CD4-positive, alpha-beta T cell treated with Interleukin-21 for 1 hour (primary cell): ENCODE measurements around the gene COL5A1.
"Not testable (repeated sequence)": the region's sequence is repeated elsewhere in the genome, so short reads cannot be mapped to it uniquely, and the experiment has no call there.

ENCODE experiments used
- DNase-seq: peaks from one replicate; pipeline ENCODE4 v3.0.0-alpha.2; 2020

The COL5A1 gene

DNA sequence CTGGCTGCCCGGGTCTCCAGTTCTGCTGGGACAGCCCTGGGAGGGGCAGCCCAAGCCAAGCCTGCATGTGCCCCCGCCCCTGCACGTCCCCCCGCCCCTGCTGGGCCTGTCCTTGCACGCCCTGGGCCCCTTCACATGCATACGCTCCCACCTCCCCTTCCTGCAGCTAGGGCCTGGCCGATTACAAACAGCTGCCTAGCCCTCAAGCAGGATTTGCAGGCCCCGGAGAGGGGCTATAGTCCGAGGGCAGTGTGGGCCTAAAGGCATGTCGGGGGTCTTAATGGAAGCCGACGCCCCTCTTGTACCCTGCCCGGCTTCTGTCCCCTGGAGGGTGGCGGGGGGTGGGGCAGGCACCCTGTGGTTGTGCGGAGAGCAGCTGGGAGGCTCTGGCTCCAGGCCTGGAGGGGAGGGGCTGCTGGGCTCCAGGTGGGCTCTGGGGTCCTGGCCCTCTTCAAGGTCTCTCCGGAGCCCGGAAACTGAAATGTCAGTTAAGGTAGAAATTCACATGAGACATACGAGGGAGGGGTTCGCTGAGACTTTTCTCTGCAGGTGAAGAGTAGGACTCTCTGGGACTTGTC, 16.9 kb downstream of the COL5A1 start:
- no peak for DNase-seq

DNA sequence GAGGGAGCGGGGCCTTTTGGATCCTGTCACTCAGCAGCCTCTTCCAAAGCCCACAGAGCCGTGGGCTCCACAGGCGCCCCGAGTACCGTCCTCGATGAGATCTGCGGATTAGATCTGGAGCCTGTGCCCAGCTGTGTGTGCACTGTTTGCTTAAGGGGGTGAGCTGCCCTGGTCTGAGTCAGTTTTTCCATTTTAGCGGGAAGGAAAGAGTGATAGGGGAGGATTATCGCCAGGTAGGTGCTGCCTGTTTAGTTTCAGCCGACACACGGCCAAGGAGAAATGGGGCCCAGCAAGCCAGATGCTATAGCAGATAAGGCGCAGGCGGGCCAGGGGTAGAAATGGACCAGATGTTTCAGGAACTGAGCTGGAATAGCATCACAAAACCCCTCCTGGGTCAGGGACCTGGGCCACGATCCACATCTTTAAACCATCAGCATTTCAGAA, 18.1 kb downstream of the COL5A1 start:
- no peak for DNase-seq

DNA sequence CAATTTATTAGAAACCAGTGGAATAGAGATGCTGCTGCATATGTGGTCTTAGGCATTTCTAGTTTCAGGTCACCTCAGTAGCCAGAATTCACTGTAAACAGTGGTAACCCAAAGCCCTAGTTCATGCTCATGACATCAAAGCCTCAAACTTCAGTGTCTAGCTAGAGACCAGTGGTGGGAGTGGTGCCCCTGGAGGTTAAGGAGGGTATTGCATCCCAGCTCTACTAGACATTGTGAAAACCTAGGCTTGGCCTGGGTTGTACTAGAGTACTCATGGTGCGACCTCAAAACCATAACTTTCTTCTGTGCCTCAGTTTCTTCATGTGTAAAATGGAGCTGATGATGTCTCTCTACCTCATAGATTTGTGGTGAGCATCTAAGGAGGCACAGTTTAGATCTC, 18.8 kb downstream of the COL5A1 start:
- no peak for DNase-seq

DNA sequence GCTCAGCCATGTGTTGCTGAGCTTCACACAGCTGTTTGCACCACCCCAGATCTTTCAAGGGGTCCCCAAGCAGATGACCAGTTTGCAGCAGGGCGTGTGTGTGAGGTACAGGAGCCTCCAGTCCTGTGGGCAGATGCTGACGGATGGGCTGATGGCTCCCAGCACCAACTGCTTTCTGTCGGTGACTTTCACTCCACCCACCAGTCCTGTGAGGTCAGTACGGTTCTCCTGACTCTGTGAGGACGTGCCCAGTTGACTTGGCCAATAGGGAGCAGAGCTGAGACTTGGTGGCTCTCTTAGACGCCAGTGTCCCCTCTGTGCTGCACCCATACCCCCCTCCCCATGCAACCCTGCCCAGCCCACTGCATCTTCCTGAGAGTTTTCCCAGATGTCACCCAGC, 19.7 kb downstream of the COL5A1 start:
- no peak for DNase-seq

DNA sequence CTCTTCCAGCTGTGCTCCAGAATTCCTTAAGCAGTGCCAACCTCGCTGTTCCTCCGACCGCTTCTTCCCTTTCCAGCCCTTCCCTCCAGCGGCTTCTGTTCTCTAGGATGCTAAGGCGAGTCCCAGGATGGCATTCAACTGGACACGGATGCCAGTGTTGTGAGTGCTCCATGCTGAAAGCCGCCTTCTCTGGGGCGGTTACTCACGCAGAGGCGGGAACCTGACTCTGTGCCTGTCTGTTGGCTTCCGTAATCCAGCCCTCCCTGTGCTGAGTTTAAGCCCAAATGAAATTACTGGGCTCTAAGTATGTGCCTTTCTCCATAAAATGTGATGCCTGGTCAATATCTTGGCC, 20.2 kb downstream of the COL5A1 start:
- no peak for DNase-seq

DNA sequence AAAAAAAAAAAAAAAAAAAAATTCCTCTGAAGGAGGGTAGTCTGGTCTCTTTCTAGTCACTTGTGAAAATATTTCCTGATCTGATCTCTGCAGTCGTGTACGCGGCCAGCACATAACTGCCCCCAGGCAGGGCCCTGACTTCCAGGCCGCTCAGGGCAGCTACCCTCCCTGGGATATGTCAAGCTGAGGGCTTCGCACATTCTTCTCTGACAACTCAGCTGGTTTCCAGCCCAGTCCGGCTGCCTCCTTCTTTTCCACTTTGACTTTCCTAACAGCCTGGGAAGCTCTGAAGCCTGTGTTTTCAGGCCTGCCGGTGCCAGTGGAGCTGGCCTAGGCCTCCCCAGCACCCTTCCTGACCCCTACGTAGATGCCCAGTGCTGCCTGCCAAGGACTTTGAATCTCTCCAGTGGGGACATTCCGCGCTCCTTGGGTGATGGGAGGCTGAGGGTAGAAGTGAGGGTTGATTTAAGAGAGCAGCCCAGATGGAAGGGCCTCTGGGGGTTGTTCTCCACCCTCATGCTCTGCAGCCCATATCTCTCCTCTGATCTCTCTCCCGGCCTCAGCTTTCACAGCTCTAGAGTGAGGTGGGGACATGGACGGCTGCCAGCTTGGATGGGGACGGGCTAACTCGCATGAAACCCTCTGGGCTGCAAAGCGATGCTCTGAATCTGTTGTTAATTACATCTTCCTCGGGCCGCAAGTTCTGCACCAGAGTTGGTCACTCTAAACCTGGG, 20.7 kb downstream of the COL5A1 start:
- DNase-seq: no peak

DNA sequence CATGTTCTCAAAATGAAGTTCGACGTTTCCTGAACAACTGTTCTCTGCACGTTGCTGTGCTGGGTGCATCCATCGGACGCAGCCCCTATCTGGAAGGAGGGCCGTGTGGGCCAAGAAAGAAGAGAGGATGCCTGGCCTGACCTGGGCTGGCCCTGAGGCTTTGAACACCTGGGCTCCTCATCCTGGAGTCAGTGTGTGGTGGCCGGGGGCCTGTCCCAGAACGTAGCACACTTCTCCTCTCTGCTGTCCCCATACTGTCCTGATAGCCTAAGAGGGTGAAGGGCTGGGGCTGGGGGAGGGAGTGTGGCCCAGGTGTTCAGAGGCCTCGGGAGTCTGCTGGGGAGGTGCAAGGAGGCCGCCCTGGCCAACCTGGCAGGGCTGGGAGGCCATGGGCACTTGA, 21.5 kb downstream of the COL5A1 start:
- no peak for DNase-seq

DNA sequence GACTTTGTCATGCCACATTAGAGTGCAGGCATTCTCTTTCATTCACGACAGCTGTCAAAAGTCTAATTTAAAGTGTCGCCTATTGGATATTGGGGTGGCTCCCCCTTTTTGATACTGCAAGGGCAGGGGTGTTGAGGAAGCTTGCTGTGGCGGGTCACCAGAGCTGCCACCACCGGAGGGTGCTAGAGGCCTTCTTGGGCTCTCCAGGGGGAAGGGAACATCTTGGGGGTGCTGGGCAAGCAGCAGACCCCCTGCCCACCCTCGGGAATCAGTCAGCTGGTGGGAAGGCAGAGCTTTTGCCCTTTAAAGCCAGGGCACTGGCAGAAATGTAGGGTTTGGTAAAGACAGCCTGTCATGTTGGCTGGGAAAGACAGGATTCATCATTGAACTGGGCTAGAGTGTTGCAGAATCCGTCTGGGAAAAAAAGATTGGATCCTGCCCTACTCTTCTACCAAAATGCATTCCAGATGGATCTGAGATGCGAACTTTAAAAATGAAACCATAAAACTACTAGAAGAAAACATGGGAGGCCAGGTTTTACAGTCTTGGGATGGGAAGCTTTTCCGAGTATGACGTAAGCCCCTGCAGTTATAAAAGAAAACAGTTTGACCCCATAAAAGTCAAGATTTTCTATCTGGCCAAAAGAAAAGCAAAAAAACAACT, 22.3 kb downstream of the COL5A1 start:
- DNase-seq: no peak

DNA sequence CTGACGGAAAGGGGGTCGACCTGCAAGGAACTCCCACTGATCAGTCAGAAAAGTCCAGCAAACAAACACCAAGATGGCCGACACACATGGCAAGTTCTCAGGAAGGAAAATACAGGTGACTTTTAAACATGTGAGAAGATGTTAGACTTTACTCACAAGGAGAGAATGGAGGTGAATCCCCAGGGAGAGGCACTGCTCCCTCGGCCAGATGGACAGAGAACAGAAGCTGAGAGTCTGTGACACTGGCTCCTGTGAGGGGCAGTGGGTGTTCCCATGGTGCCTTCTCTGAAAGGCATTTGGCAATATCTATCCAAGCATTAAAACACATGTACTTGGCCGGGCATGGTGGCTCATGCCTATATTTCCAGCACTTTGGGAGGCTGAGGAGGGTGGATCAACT, 22.8 kb downstream of the COL5A1 start:
- no peak for DNase-seq

DNA sequence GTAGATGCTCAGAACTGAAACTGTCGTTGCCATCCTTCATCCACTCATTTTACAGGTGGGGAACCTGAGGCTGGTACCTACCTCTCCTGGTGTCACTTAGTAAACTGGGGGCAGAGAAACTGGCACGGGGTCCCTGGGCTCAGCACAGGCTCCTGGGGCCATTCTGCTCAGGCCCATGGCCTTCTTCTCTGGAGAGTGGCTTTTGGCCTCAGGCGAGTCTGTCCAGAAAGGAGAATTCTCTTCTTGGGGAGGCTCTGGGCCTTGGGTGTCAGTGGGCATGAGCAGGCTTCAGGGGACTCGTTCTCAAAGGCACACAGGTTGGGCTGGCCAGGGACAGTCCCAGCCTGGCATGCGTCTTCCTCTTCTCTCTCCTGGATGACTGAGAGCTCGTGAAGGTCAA, 24.6 kb downstream of the COL5A1 start:
- DNase-seq: no peak

DNA sequence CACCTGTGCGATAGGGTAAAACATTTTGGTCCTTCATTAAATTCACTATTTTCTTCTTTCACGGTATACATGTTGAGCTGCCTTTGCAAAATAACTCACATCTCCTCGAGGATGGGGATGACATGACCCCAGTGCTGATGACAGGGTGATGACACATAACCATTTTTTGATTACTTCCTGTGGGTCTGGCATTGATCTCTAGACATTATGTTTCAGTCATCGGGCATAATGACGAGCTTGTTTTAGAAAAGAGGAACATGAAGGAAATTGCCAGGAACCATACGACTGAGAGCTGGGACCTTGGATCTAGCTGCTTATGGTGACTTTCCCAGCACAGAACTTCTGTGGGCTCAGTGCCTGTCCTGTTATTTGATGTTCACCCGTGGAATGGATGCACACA, 25.2 kb downstream of the COL5A1 start:
- DNase-seq: no peak

DNA sequence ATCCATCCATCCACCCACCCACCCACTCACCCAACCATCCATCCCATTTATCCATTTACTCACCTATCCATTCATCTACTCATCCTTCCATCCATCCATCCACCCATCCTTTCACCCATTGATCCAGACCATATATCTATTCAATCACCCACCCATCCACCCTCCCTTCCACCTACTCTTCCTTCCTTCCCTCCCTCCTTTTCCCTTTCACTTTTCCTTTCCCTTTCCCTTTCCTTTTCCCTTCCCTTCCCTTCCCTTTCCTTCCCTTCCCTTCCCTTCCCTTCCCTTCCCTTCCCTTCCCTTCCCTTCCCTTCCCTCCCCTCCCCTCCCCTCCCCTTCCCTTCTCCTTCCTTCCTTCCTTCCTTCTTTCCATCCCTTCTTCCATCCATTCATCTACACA, 27.4 kb downstream of the COL5A1 start:
- not testable (repeated sequence) for DNase-seq

DNA sequence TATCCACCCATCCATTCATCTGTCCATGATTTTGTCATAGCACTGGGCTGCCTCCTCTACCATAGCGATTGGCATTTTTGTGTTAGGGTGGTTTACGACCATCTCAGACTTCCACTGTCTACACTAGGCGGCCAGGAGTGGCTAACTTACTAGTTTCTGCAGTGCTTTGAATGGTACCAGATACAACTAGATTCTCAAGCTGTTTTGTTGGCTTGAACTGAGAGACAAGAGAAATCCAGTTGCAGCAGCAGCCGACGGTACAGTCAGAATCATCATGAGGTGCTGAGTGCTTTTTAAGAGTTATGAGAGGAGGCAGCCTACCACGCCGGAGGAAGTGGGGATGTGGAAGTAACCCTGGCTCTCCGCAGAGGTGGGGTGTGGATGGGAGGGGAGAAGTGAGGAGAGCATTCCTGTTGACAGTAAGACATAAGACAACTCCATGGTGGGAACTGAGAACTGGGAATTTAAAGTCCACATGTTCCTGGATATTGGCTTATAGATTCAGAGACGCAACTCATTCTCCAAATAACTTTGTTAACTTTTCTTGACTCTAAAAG, 27.9 kb downstream of the COL5A1 start:
- DNase-seq: no peak

DNA sequence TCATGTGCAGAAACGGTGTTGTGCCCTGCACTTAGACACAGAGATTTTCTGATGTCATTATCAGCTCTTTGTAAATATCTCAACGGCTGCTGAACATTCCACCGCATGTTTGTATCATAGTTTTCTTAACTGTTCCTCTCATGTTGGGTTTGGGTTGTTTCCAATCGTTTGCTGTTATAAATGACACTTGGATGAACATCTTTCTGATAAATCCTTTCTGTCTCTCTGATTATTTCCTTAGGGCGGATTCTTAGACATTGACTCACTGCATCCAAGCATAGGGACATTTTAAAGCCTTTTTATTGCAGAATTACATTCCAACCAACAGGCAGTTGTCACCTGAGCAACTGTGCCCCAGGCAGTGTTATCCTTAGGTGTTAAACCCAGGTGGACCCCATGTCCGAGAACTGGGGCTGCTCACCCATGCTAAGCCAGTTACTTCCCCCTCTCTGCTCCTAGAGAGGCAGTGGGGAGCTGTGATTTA, 28.5 kb downstream of the COL5A1 start:
- no peak for DNase-seq

DNA sequence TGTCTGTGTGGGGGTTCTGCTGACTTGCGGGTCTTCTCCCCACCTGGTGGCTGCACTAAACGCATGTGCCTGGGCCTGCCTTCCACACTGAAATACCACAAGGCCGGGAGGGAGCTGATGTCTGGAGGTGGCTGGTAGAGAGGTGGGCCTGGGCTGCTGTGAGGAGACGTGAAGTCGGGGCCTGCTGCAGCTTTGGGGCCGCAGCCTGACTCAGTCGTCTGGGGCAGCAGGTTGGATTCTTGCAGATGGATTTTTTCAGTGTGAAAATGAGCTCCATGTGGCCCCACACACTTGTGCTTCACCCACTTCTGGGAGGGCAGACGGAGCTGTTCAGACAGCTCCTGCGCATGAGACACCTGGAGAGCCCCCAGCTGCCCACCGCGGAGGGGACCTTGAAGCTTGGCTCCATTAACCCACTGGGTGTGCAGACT, 29.3 kb downstream of the COL5A1 start:
- DNase-seq: no peak

DNA sequence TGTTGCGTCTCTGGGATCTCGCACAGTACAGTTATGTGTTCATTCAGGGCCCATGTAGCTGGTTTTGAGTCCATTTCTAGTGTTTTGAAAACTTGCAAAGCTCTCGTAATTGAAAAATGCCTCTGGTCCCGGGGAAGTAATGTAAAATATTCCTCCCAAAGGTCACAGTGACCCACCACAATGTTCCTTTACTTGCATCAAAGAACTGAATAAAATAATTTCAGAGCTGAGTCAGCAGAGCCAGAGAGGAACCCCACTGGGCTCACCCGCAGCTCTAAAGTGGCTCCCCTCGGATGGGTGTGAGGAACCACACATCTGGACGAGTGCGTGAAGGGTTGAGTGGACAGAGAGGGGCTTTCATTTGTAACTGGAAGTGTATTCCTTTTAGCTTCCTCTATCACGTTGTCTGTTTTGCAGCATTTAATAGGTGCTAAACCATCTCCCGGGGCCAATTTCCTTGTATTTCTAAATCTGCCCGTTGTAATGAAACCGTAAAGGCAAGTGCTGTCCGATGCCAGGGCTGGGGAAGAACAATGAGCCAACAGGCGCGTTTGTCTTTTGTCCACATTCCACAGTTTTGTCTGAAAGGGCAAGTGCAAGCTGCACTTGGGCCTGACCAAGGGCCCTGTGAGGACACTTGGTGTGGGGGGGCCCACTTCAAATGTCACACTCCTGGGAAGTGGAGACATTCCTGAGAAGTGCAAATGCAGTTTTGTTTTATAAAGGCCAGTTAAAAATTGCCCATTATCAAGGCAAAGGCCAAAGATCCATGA, 29.9 kb downstream of the COL5A1 start:
- DNase-seq: no peak

DNA sequence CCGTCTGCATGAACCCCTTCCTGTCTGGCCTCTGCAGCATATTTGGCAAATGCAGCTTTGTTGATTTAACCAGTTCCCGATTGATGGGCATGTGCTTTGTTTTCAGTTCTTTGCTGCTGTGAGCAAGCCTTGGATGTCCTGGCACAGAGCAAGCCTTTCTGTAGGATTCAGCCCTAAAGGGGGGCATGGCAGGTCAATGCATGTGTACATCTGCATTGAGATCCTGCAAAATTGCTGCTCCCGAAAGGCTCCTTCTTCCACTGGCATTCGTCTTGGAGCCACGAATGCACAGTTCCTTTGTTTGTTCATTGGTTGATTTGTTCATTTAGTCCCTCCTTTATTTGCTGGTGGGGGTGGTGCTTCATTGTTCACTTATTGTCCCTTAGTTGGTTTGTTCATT, 34.8 kb downstream of the COL5A1 start:
- no peak for DNase-seq

DNA sequence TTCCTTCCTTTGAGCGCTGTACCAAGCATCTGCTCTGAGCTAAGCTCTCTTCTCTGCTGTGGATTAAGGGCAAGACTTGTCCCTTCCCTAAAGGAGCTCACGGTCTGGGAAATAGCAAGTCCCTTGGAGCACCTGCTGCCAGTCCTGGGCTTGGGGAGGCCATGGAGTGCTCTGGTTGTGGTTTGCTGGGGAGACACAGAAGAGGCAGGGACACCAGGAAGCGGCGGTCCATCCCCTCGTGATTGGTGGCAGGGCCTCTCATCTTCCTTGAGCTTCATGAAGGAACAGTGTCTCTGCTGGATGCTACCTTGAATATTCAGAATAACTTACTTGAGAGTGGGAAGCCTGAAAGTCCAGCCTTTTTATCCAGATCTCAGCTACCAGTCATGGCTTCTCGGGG, 35.3 kb downstream of the COL5A1 start:
- no peak for DNase-seq

DNA sequence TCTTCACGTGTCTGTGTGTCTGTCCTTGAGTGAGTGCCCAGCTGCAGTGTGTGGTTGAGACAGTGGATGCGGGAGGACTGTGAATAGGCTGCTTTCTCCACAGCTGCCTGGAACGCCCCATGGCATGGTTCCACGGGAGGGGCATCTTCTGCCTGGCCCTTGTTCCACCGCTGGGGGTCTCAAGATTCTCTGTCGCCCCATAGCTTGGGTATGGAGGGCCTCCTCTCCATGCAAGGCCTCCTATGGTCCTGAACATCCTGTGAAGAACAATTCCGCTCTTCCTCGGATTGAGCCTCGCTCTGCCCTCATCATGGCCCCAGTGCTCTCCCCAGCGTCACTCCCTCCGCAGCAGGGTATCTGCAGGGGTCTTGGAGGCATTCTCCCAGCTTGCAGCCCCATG, 36.1 kb downstream of the COL5A1 start:
- DNase-seq: no peak

DNA sequence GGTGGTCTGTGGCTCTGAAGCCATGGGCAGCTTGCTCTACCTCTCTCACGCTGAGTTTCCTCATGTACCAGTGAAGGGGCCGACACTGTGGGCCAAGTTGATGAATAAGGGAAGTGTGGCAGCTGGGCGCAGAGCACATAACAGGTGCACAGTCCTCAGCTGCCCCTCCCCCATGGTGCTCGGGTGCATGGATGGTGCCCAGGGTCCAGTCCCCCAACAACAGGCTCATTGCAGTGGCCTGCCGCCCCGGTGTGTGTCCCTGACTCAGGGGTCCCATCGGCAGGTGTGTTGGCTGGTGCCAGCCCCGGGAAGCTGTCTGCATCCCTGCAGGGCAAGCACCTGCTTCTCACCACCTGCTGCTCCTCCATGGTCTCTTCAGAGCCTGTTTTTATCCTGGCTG, 36.6 kb downstream of the COL5A1 start:
- DNase-seq: no peak

DNA sequence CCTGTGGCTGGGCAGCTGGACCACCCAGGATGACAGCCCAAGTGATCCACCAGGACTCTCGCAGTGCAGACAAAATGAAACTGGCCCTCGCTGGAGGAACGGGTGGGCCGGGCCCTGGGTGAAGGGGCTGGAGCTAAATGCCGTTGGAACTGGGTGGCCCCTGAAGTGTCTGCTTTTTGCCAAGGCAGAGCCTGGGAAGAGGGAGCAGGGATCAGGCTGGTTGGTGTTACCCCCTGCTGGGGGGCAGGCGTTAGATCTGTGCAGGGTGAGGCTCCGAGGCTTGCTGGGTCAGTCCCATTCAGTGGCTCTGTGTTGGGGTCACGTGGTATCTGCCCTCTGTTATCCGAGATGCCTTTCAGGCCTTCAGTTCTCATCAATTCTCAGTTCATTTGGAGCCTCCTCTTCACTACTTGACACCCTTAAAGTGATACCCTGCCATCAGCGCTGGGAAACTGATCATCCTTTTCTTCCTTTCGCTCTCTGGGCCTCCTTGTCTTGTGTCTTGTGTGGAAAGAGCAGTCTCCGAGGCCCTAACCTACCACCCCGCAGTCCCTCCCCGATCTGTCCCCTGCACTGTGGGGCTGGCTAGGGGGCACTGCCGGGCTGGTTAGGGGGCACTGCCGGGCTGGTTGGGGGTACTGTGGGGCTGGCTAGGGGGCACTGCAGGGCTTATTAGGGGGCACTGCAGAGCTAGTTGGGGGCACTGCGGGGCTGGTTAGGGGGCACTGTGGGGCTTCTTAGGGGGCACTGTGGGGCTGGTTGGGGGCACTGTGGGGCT, 37.3 kb downstream of the COL5A1 start:
- DNase-seq: no peak

DNA sequence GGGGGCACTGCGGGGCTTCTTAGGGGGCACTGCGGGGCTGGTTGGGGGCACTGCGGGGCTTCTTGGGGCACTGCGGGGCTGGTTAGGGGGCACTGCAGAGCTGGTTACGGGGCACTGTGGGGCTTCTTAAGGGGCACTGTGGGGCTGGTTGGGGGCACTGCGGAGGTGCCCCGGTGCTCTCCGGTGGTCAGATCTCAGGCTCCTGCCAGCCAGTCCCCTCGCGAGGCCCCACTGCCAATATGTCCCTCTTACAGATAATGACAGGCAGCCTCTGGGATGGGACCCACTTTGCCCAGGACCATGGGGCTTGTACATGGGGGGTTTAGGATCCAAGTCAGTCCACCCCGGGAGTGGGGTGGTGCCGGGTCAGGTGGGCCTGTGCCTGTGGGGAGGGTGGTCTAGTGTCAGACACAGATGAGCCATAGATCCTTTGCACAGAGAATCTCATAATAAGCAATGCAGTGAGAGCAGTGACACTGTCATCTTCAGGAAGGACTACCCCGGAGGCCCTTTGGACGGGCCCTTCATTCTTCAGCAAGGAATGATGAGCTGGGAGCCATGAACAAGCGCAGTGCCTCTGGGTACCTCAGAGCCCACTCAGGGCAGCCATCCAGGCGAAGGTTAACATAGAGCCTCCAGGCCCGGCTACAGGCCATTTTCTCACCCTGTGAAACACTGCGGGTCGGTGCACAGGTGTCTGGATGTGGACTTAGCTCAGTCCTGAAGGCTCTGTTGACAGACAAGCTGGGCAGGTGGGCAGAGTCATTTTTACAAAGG, 38.2 kb downstream of the COL5A1 start:
- no peak for DNase-seq
